Measurements from ENCODE around the gene AREL1. TPM values are rescaled to one million over a fixed set of nuclear protein-coding genes. Genes with fewer than 3 reads are reported as not detected.

The AREL1 gene
- total RNA-seq, 1 experiment from 2014 or later = 34.2 TPM

- no peak overlapping the region for H3K56ac ChIP-seq (ENCODE audit: insufficient read length, low read depth, low read length)
- H2BK5ac ChIP-seq (ENCODE audit: insufficient read length, low read length) = no peak overlapping the region
- no peaks in the 10 kb centered on the region for H3K27me3 ChIP-seq (ENCODE audit: insufficient read depth, low read length)
- no peak overlapping the region for H2AK5ac ChIP-seq (ENCODE audit: insufficient read length, low read length)
- H4K20me1 ChIP-seq (ENCODE audit: control insufficient read depth, insufficient read depth, insufficient read length) = peaks cover 2% of the 10 kb centered on the region
- no peaks in the 10 kb centered on the region for H3K79me2 ChIP-seq (ENCODE audit: insufficient read depth, low read length)
- no peak for DNase-seq
- H4K5ac ChIP-seq (ENCODE audit: insufficient read length, low read depth, low read length) = no peak overlapping the region
- no peak overlapping the region for H3K14ac ChIP-seq (ENCODE audit: insufficient read depth, low read length)
- H2BK12ac ChIP-seq (ENCODE audit: insufficient read length, low read depth, low read length) = no peak overlapping the region
- Mint-ChIP-seq H3K36me3 (ENCODE audit: insufficient read depth in 1 of 3, low read depth in 3 of 3) (peaks cover 0 to 9% (median 1%) of the 10 kb centered on the region in 3 experiments; a peak in 2 of 7 replicates), H3K27ac (peak overlapping the region in 1 of 3 experiments; percentile 40; a peak in 1 of 7 replicates), H3K4me3 (no peak overlapping the region), H3K4me1 (peaks cover 12 to 13% of the 10 kb centered on the region in 2 experiments), H3K27me3 (ENCODE audit: low read depth) (peaks cover 2% of the 10 kb centered on the region), H3K9me3 (no peaks in the 10 kb centered on the region)
- no peaks in the 10 kb centered on the region for H3K79me1 ChIP-seq (ENCODE audit: insufficient read depth, low read depth, low read length, poor library complexity, severe bottlenecking)
- H3K4ac ChIP-seq (ENCODE audit: low read depth, low read length) = no peak overlapping the region
- H2BK120ac ChIP-seq (ENCODE audit: low read depth, low read length, poor library complexity, severe bottlenecking) = no peak overlapping the region
- no peaks in the 10 kb centered on the region for H3K23me2 ChIP-seq (ENCODE audit: insufficient read length, low read depth, low read length, poor library complexity, severe bottlenecking)
- no peak overlapping the region for H2BK20ac ChIP-seq (ENCODE audit: low read depth, low read length, poor library complexity, severe bottlenecking)
- H3K27ac ChIP-seq (ENCODE audit: insufficient read length, low read depth, low read length) = no peak overlapping the region
- no CpG with 5 or more reads among the region's 4 CpGs for WGBS (ENCODE audit: extremely low coverage, insufficient read length, low lambda C conversion rate)
- no peak overlapping the region for H3K18ac ChIP-seq (ENCODE audit: insufficient read length, low read depth, low read length)
- H3K9me3 ChIP-seq (ENCODE audit: control insufficient read depth, low read depth, low read length) = no peaks in the 10 kb centered on the region
- no peak overlapping the region for H3K9ac ChIP-seq (ENCODE audit: extremely low read depth, insufficient read length, low read length)
- no peak for TF ChIP-seq CTCF (conservative IDR thresholded peaks at IDR 0.05)
- no peak overlapping the region for H4K8ac ChIP-seq (replicated peaks; ENCODE audit: insufficient read length, low read depth, low read length)
- H3K4me1 ChIP-seq (ENCODE audit: insufficient read depth, low read length) = no peaks in the 10 kb centered on the region
- H2BK15ac ChIP-seq (ENCODE audit: low read depth, low read length) = no peak overlapping the region
- H3K4me2 ChIP-seq (ENCODE audit: insufficient read depth, insufficient read length, low read length) = no peak overlapping the region
- no peak overlapping the region for H3K23ac ChIP-seq (ENCODE audit: insufficient read length, low read depth, low read length)
- H2AFZ ChIP-seq (ENCODE audit: low read length) = no peak overlapping the region
- H4K91ac ChIP-seq (ENCODE audit: insufficient read length, low read depth, low read length) = no peak overlapping the region
- no peak overlapping the region for H3T11ph ChIP-seq (ENCODE audit: low read length)
Observed at GRCh38 chr14:74652541-74652940, 60.3 kb downstream of the AREL1 start.
